GM19035 (cell line): ENCODE data around the gene GC.
"Not testable (repeated sequence)": the region's sequence is repeated elsewhere in the genome, so short reads cannot be mapped to it uniquely, and the experiment has no call there.

Source experiments
- ATAC-seq: cut with Tn5 transposase; IDR thresholded peaks from one replicate; pipeline ENCODE4 v1.9.1; 2021; ENCODE audit not compliant: unreplicated experiment

GC gene

DNA sequence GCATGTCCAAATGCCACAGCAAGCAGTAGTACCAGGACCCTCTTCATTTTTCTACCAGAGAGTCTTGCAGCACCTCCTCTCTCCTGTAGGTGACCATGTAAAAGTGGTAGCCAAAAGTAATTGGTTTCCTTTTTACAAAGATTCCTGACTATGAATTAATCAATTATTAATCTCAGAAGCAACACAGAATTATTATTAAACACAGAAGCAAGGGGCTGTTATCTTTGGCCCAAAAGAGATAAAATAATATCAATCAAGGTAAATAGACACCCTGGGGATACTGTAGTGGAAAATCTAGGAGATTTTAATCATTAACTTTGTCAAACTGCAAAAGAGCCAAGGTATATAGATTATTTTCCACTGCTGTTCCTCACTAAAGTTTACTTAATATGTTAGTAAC, at the start of gene GC:
Gene GC, minus strand, starts transcription at position 108 of the 400 bp plus-strand sequence. Its CDS starts 61 bp downstream, at position 47.
- no peak for ATAC-seq

GRCh38 chr4:71833232-71833900, 49.5 kb upstream of the GC start:
- no peak for ATAC-seq

- no peak for ATAC-seq
These were observed 48.2 kb upstream of the GC start for GRCh38 chr4:71832049-71832448.

DNA sequence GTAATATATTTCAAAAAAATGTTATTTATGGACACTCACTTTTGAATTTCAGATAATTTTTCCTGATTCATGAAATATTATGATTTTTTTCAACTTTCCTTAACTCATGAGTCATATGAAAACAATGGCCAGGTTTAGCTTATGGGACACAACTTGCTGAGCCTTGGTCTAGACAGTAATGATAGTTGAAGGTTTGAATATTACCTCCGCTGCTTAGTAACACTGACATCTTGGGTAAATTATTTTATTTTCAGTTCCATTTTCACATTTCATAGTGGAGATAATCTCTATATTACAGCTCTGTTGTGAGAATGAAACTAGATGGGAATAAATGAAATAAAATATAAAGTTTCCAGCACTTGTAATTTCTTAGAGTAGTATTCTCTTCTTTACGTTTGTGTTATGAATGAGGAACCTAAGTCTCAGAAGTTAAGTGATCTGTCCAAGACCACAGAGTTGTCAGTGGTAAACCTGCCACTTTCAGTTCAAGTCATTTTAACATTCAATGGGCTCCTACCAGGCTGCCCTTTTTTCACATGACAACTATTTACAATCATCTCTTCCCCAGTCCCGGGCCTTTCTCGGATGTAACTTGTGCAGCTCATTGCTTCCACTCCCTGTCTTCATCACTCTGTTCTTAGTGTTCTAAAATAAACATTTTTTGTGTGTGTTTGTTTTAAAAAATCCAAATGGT, 46.8 kb upstream of the GC start:
- ATAC-seq: peak; percentile 54

GRCh38 chr4:71828470-71828869, 44.6 kb upstream of the GC start:
- no peak for ATAC-seq

DNA sequence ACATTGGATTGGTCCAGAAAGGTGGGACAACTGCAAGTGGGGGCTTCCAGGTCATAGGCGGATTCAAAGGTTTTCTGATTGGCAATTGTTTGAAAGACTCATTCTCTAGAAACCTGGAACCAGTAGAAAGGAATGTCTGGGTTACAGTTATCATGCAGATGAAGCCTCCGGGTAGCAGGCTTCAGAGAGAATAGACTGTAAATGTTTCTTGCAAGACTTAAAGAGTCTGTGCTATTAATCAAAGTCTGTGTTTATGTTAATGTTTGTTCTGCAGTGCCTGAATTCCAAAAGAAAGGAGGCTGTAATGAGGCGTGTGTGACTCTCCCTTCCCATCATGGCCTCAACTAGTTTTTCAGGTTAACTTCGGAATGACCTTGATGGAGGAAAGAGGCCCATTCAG, 43.9 kb upstream of the GC start:
- no peak for ATAC-seq

- ATAC-seq: no peak
These were observed 32.9 kb upstream of the GC start for GRCh38 chr4:71816676-71817303.

DNA sequence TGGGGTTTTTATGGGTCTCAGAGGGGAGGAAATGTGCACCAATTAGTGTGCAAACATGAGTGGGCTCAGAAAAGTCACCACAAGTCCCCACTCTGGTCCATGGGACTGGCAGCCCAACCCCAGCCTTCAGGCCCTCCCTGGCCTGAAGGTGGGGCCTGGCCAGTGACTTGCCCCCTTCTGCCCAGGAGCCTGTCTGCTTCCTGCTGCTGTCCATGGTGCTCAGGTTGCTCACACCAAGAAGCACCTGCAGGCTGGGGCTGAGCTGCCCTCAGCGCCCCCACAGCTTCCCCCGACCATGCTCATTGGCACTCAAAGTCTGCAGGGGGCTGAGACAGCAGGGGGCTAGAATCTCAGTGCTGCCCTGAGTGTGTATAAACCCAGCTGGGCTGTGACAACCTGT, 30.6 kb upstream of the GC start:
- ATAC-seq: no peak

GRCh38 chr4:71809805-71810204, 25.9 kb upstream of the GC start:
- ATAC-seq: not testable (repeated sequence)

DNA sequence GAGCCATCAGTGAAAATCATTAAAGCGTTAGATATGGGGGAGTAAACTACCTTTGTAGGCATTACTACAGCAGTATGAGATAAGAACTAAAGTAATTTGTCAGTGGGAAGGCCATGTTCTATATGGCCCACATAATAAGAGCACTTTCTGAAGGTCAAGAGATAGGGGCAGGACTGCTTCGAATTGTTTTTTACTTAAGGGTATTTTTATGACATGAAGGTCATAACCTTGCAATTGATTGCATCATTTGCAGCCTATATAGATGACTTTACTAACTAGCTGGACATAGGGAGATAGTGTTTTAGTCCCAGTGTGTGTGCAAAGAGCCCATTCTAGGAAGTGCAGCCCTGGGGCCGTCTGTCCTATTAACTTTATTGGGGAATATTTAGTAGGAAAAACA, 23.6 kb upstream of the GC start:
- no peak for ATAC-seq

- ATAC-seq: not testable (repeated sequence)
These were observed 21.4 kb upstream of the GC start for GRCh38 chr4:71805230-71805629.

GRCh38 chr4:71804017-71804697, 20.3 kb upstream of the GC start:
- ATAC-seq: not testable (repeated sequence)

- ATAC-seq: no peak
These were observed 2.1 kb upstream of the GC start for GRCh38 chr4:71785959-71786358.

- ATAC-seq: no peak
These were observed 804 bp upstream of the GC start for GRCh38 chr4:71784569-71785197.

DNA sequence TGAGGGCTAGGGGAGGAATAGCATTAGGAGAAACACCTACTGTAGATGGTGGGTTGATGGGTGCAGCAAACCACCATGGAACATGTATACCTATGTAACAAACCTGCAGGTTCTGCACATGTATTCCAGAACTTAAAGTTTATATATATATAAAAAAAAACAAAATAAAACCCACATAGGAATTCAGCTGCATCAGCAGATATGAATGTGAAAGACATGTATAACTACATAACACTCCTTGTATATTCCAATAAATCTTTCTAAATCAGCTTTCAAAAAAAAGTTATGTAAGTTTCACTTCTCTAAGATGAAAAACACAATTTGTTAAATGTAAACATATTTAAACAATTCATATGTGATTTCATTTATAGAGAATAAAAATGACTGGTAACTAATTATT, 6.0 kb downstream of the GC start:
- no peak for ATAC-seq

DNA sequence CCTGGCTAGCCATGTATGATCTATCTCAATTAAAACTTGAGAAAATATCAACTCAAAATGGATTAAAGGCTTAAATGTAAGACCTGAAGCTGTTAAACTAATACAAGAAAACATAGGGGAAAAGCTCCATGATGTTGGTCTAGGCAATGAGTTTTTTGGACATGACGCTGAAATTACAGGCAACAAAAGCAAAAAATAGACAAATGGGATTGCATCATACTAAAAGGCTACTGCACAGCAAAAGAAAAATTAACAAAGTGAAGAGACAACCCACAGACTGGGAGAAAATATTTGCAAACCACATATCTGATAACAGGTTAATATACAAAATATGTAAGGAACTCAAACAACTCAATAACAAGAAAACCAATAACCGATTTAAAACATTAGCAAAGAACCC, 8.4 kb downstream of the GC start:
- ATAC-seq: no peak

GRCh38 chr4:71774136-71774535, 9.7 kb downstream of the GC start:
- ATAC-seq: no peak

- no peak for ATAC-seq
These were observed 10.9 kb downstream of the GC start for GRCh38 chr4:71773004-71773403.

DNA sequence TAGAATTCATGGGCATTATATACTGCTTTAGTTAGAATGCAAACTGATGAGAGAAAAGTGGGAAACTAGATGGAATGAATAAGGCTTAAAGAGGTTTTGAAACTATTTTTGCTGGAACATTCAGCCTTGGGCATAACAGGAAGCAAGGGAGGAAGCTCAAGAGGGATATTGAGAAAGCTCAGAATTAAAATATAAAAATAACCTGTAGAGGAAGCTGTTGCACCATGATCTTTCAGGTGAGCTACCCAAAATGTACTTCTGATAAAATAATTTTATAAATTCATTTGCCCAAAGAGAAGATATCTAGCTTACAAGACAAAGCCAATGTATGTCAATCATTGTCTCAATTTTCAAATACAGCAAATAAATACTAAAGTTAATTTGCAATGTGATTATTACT, 11.3 kb downstream of the GC start:
- ATAC-seq: no peak

GRCh38 chr4:71771613-71772012, 12.3 kb downstream of the GC start:
- no peak for ATAC-seq

DNA sequence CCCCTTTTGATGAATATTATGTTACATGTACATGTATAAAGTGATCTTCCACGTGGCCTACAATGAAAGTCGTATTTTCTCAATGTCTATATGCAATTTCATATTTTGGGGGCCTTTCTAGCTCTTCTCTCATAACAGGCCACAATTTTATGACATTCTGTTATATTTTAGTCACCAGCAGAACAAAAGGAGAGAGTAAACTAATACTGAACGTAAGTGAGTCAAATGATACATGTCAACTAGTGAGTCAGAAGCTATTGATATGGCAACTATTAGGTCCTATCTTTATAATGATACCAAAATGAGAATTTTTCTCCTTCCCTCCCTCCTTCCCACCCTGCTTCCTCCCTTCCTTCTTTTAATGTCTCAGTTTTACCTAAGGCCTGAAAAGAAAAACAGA, 14.4 kb downstream of the GC start:
- ATAC-seq: no peak
